Right renal pelvis (tissue), 4 donors: ENCODE measurements around the gene PPIP5K1. TPM values are rescaled to one million over a fixed set of nuclear protein-coding genes. Genes with fewer than 3 reads are reported as not detected.

Experiments
- DNase-seq, 4 donors: peaks; one replicate each; pipeline ENCODE4 v3.0.0-alpha.2; 2013; ENCODE audit warnings: low read depth in 4 of 4, low spot score in 3 of 4, missing footprints in 1 of 4
- polyA plus RNA-seq, 4 donors: library from polyadenylated mRNA; unstranded; fragments of 120-200 nt; gene quantifications; one replicate each; pipeline ENCODE4 v1.2.1, GENCODE V29; 2013; ENCODE audit not compliant: insufficient read length in 4 of 4

Gene PPIP5K1
- polyA plus RNA-seq, 4 donors, result 19.3 to 24.8 (median 22.8) TPM

- DNase-seq, result no peak
Measured at GRCh38 chr15:43519196-43519595, 70.8 kb downstream of the PPIP5K1 start.

GRCh38 chr15:43518197-43518761 lies 71.7 kb downstream of the PPIP5K1 start:
- no peak for DNase-seq

GRCh38 chr15:43517354-43518196 lies 72.4 kb downstream of the PPIP5K1 start, which contains the start of gene MAP1A:
Gene MAP1A (plus strand): TSS chr15:43517608. CDS start chr15:43521474, 3,866 bp downstream.
- no peak for DNase-seq

- DNase-seq, result no peak
Measured at GRCh38 chr15:43516801-43517353, 73.1 kb downstream of the PPIP5K1 start.

GRCh38 chr15:43516185-43516584 lies 73.8 kb downstream of the PPIP5K1 start:
- no peak for DNase-seq

GRCh38 chr15:43515741-43516140 lies 74.3 kb downstream of the PPIP5K1 start:
- no peak for DNase-seq

GRCh38 chr15:43514241-43515057 lies 75.6 kb downstream of the PPIP5K1 start:
- DNase-seq, result no peak

- no peak for DNase-seq
Measured at GRCh38 chr15:43513550-43513949, 76.5 kb downstream of the PPIP5K1 start.

GRCh38 chr15:43511012-43511885 lies 78.8 kb downstream of the PPIP5K1 start:
- no peak for DNase-seq

GRCh38 chr15:43510200-43511011 lies 79.6 kb downstream of the PPIP5K1 start:
- peak; percentile 95 to 97 (median 96) for DNase-seq

GRCh38 chr15:43509660-43510199 lies 80.3 kb downstream of the PPIP5K1 start:
- DNase-seq, result no peak

- no peak for DNase-seq
Measured at GRCh38 chr15:43508991-43509659, 80.9 kb downstream of the PPIP5K1 start.

- DNase-seq, result no peak
Measured at GRCh38 chr15:43508421-43508820, 81.6 kb downstream of the PPIP5K1 start.

GRCh38 chr15:43505738-43506137 lies 84.3 kb downstream of the PPIP5K1 start:
- DNase-seq, result no peak

- no peak for DNase-seq
Measured at GRCh38 chr15:43499635-43500034, 90.4 kb downstream of the PPIP5K1 start.

- no peak for DNase-seq
Measured at GRCh38 chr15:43498990-43499389, 91.0 kb downstream of the PPIP5K1 start.

GRCh38 chr15:43493703-43494472 lies 96.1 kb downstream of the PPIP5K1 start:
- no peak for DNase-seq
